Muscle layer of duodenum (tissue), 2 donors: ENCODE results near the gene RREB1.

Experiments used
- H3K27ac ChIP-seq: one replicate; pipeline ENCODE4 v1.7.0; 2013; ENCODE audit warnings: mild to moderate bottlenecking, low read length
- H3K27me3 ChIP-seq: one replicate; pipeline ENCODE4 v1.7.0; 2013; ENCODE audit warnings: low read depth, mild to moderate bottlenecking, control low read depth, low read length
- H3K36me3 ChIP-seq, 2 donors: one replicate each; pipeline ENCODE4 v1.7.0; 2013; ENCODE audit warnings: low read length in 2 of 2, control low read depth in 1 of 2, mild to moderate bottlenecking in 1 of 2; ENCODE audit not compliant: insufficient read depth in 2 of 2, control insufficient read depth in 1 of 2
- H3K4me1 ChIP-seq, 2 donors: one replicate each; pipeline ENCODE4 v1.7.0; 2013; ENCODE audit warnings: low read length in 2 of 2, mild to moderate bottlenecking in 2 of 2, control low read depth in 1 of 2, moderate library complexity in 1 of 2; ENCODE audit not compliant: insufficient read depth in 2 of 2, control insufficient read depth in 1 of 2
- H3K4me3 ChIP-seq, 2 donors: one replicate each; pipeline ENCODE4 v1.7.0; 2013; ENCODE audit warnings: low read length in 2 of 2, low read depth in 1 of 2, mild to moderate bottlenecking in 1 of 2
- H3K9me3 ChIP-seq, 2 donors: one replicate each; pipeline ENCODE4 v1.7.0; 2013; ENCODE audit warnings: low read length in 2 of 2, control low read depth in 1 of 2, mild to moderate bottlenecking in 1 of 2; ENCODE audit not compliant: control insufficient read depth in 1 of 2
- donor health status: healthy.

The RREB1 gene

DNA sequence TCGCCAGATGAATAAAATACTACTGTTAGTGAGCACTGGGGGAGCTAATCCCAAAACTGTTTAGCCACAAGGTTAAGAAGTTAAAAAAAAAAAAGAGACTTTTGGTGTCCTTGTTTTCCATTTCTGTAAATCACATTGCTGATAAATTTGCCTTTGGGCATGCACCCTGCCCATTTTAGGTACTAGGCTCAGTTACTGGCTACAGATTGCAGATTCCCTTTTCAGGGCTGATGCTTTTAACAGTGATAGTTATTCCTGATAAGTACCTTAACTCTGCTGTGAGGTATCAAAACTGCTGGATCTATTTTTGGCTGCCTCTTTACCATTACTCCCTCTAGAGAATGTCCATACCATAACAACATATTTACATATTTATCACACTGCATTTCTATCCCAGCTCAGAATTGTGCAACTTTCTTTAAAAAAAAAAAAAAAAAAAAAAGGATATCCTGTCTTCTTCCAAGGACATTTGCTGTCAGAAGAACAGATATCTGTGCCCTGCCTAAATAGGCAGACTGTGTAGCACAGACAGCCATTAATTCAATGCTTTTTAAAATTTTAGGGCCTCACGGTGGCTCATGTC, 110.7 kb downstream of the RREB1 start:
- Histone ChIP-seq H3K36me3 (peaks cover 29 to 37% of the 10 kb centered on the region in 2 donors), H3K9me3 (no peaks in the 10 kb centered on the region), H3K4me1 (peaks cover 4 to 18% of the 10 kb centered on the region in 2 donors), H3K4me3 (no peak overlapping the region), H3K27me3 (no peaks in the 10 kb centered on the region), H3K27ac (no peak overlapping the region)

DNA sequence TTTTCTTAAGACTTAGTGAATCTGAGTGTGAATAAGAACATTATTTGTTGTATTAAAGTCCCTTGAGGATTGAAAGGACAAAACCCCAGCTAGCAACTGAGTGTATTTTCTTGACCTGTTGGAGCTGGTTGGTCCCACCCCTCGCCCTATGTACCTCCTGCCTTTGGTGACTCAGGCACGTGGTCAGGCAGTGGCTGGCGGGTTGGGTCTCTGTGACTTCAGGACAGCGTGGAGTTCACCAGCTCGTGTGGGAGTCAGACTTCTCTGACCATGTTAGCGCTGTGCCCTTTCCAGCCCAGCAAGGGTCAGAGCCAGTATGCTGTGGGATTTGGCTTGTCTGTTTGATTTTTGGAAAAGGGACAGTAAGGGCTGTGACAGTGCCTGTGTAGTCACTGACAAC, 111.5 kb downstream of the RREB1 start:
- H3K27me3 ChIP-seq = no peaks in the 10 kb centered on the region
- peaks cover 24 to 29% of the 10 kb centered on the region in 2 donors for H3K36me3 ChIP-seq
- H3K4me1 ChIP-seq = peaks cover 4 to 18% of the 10 kb centered on the region in 2 donors
- H3K4me3 ChIP-seq = no peak overlapping the region
- no peaks in the 10 kb centered on the region for H3K9me3 ChIP-seq
- H3K27ac ChIP-seq = no peak overlapping the region

DNA sequence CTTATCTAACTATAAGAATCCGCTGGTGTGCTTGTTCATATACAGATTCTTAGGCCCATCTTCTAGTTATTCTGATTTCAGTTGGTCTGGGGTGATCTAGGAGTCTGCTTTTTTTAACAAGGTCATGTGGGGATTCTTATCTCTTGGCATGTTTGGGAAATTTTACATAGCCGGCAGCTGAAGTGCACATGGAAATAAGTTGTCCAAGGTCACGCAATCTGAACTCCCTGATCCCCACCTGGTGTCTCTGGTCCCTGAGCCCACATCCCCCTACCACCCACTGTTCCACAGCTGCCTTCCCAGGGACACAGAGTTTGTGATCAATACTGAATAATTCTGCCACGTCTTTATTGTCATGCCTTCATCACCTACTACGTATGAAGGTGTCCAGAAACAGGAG, 114.4 kb downstream of the RREB1 start:
- H3K36me3 ChIP-seq = peaks cover 22 to 34% of the 10 kb centered on the region in 2 donors

DNA sequence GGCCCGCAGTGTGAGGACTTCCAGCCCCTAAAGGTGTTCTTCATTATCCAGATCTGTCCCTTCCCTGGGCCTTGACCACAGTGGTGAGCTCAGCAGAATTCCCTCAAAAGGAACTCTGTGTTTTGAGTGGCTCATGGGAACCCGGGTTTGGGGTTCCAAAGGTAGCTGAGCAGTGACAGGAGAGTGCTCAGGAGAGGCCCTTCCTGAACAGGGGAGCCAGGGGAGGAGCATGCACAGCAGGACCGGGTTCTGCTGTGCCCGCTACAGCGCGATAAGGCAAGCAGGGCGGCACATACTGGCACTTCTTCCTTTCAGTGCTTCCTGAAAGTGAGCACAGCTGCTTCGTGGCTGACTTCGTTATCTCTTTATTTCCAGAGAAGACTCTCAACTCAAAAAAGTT, 117.0 kb downstream of the RREB1 start:
- Histone ChIP-seq H3K36me3 (peaks cover 25 to 56% of the 10 kb centered on the region in 2 donors), H3K27ac (no peak overlapping the region)

More for the DNA sequence above, 114.4 kb downstream of the RREB1 start:
- no peak overlapping the region for H3K27ac ChIP-seq
- H3K4me1 ChIP-seq = peaks cover 4 to 18% of the 10 kb centered on the region in 2 donors
- no peak overlapping the region for H3K4me3 ChIP-seq
- H3K9me3 ChIP-seq = no peaks in the 10 kb centered on the region
- no peaks in the 10 kb centered on the region for H3K27me3 ChIP-seq

DNA sequence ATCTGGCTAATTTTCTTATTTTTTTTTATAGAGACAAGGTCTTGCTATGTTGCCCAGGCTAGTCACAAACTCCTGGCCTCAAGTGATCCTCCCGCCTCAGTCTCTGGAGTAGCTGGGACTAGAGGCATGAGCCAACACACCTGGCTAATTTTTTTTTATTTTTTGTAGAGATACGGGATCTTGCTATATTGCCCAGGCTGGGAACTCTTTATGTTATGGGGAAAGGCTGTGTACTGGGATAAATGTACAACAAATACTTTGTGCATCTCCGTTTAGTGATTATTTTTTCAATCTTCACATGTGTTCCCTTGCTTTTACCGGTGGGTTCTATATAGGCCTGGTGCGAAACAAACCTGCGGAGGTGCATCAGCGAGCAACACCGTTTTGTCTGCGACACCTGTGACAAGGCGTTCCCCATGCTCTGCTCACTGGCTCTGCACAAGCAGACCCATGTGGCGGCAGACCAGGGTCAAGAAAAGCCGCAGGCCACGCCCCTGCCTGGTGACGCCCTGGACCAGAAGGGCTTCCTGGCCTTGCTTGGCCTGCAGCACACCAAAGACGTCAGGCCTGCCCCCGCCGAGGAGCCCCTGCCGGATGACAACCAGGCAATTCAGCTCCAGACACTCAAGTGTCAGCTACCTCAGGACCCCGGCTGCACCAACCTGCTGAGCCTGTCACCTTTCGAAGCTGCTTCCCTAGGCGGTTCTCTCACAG, 121.1 kb downstream of the RREB1 start:
- H3K36me3 ChIP-seq = peaks cover 33 to 75% of the 10 kb centered on the region in 2 donors

More for the DNA sequence above, 117.0 kb downstream of the RREB1 start:
- H3K9me3 ChIP-seq = no peaks in the 10 kb centered on the region
- no peak overlapping the region for H3K4me3 ChIP-seq
- H3K27me3 ChIP-seq = no peaks in the 10 kb centered on the region
- peaks cover under 1 to 13% of the 10 kb centered on the region in 2 donors for H3K4me1 ChIP-seq

DNA sequence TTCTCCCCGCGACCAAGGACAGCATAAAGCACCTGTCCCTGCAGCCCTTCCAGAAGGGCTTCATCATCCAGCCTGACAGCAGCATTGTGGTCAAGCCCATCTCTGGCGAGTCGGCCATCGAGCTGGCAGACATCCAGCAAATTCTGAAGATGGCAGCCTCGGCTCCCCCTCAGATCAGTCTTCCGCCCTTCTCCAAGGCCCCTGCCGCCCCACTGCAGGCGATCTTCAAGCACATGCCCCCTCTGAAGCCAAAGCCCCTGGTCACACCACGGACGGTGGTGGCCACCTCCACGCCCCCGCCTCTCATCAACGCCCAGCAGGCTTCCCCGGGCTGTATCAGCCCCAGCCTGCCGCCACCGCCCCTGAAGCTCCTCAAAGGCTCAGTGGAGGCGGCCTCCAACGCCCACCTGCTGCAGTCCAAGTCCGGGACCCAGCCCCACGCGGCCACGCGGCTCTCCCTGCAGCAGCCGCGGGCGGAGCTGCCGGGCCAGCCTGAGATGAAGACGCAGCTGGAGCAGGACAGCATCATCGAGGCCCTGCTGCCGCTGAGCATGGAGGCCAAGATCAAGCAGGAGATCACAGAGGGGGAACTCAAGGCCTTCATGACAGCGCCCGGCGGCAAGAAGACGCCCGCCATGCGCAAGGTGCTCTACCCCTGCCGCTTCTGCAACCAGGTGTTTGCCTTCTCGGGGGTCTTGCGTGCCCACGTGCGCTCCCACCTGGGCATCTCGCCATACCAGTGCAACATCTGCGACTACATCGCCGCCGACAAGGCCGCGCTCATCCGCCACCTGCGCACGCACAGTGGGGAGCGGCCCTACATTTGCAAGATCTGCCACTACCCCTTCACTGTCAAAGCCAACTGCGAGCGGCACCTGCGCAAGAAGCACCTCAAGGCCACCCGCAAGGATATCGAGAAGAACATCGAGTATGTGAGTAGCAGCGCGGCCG, 121.9 kb downstream of the RREB1 start:
- H3K36me3 ChIP-seq = peaks cover 32 to 71% of the 10 kb centered on the region in 2 donors

More for the DNA sequence above, 121.1 kb downstream of the RREB1 start:
- Histone ChIP-seq H3K27ac (no peak overlapping the region), H3K4me3 (no peak overlapping the region), H3K4me1 (no peaks in the 10 kb centered on the region), H3K9me3 (no peaks in the 10 kb centered on the region), H3K27me3 (no peaks in the 10 kb centered on the region)

DNA sequence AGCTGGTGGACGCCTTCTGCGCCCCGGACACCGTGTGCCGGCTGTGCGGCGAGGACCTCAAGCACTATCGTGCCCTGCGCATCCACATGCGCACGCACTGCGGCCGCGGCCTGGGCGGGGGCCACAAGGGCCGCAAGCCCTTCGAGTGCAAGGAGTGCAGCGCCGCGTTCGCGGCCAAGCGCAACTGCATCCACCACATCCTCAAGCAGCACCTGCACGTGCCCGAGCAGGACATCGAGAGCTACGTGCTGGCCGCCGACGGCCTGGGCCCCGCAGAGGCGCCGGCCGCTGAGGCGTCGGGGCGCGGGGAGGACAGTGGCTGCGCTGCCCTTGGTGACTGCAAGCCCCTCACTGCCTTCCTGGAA, 122.5 kb downstream of the RREB1 start:
- Histone ChIP-seq H3K27me3 (no peaks in the 10 kb centered on the region), H3K4me3 (no peak overlapping the region), H3K4me1 (no peaks in the 10 kb centered on the region), H3K27ac (no peak overlapping the region), H3K36me3 (peaks cover 32 to 69% of the 10 kb centered on the region in 2 donors), H3K9me3 (no peaks in the 10 kb centered on the region)

More for the DNA sequence above, 121.9 kb downstream of the RREB1 start:
- H3K4me3 ChIP-seq = no peak overlapping the region
- H3K4me1 ChIP-seq = no peaks in the 10 kb centered on the region
- H3K9me3 ChIP-seq = no peaks in the 10 kb centered on the region
- H3K27ac ChIP-seq = no peak overlapping the region
- H3K27me3 ChIP-seq = no peaks in the 10 kb centered on the region

DNA sequence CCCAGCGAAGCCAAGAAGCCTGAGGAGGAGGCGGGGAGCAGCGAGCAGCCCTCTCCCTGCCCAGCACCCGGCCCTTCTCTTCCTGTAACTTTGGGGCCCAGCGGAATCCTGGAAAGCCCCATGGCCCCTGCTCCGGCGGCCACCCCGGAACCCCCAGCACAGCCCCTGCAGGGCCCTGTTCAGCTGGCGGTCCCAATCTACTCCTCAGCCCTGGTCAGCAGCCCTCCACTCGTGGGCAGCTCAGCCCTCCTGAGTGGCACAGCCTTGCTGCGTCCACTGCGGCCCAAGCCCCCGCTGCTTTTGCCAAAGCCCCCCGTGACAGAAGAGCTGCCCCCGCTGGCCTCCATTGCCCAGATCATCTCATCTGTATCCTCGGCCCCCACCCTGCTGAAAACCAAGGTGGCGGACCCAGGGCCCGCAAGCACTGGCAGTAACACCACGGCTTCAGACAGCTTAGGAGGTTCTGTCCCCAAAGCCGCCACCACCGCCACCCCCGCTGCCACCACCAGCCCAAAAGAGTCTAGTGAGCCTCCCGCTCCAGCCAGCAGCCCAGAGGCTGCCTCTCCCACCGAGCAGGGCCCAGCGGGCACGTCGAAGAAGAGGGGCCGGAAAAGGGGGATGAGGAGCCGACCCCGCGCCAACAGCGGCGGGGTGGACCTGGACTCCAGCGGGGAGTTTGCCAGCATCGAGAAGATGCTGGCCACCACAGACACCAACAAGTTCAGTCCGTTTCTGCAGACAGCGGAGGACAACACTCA, 123.4 kb downstream of the RREB1 start:
- no peaks in the 10 kb centered on the region for H3K9me3 ChIP-seq
- H3K27ac ChIP-seq = no peak overlapping the region
- peaks cover 25 to 67% of the 10 kb centered on the region in 2 donors for H3K36me3 ChIP-seq
- H3K4me3 ChIP-seq = no peak overlapping the region
- H3K4me1 ChIP-seq = no peaks in the 10 kb centered on the region
- no peaks in the 10 kb centered on the region for H3K27me3 ChIP-seq

DNA sequence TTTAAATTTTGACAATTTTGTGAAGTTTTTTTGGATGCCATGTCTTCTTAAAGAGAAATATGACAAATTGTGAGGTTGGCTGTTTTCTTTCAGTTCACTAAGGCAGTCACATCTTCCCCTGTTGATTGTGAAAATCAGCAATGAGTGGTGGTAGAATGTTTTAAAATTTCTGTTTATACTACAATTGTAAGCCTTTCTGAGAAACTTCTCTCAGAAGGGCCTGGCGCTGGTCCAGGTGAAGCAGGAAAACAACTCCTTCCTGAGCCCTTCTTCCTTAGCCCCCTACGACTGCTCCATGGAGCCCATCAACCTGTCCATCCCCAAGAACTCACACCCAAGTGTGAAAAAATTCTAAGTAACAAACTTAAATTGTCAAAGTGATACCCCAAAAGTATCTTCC, 124.6 kb downstream of the RREB1 start:
- no peaks in the 10 kb centered on the region for H3K9me3 ChIP-seq
- H3K4me3 ChIP-seq = no peak overlapping the region
- H3K36me3 ChIP-seq = peaks cover 21 to 57% of the 10 kb centered on the region in 2 donors
- no peaks in the 10 kb centered on the region for H3K4me1 ChIP-seq
- no peak overlapping the region for H3K27ac ChIP-seq
- no peaks in the 10 kb centered on the region for H3K27me3 ChIP-seq

DNA sequence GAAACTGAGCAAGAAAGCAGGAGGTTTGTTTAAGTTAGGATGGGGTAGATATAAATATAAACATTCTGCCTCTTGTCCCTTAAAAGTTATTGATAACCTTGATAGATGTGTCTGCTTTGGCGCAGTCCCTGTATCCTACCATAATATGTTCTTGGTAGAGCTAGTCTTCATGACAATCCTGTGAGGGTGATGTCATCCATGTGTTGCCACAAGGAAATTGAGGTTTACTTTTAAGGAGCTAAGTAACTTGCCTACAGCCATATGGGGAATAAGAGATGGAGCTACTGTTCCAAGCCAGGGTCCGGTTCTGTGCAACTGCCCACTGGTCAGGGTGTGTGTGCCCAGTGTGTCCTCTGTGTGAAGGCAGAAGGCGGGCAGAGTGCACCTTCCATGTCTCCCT, 126.8 kb downstream of the RREB1 start:
- no peaks in the 10 kb centered on the region for H3K4me1 ChIP-seq
- H3K27ac ChIP-seq = no peak overlapping the region
- H3K27me3 ChIP-seq = no peaks in the 10 kb centered on the region
- no peak overlapping the region for H3K4me3 ChIP-seq
- no peaks in the 10 kb centered on the region for H3K9me3 ChIP-seq
- peaks cover 18 to 37% of the 10 kb centered on the region in 2 donors for H3K36me3 ChIP-seq
